GM10248 (cell line): ENCODE results near the gene EPHB1.

ENCODE experiments used
- CTCF ChIA-PET: fragments of 300-600 bp; sonication (Branson Sonifier 250); formaldehyde crosslinking; extraction: SDS; loops from one replicate; lab custom pipeline; 2021; ENCODE audit warnings: antibody characterized with exemption; lab: Yijun Ruan, JAX
- POLR2A ChIA-PET: fragments of 350-650 bp; sonication (Branson Sonifier 250); formaldehyde crosslinking; extraction: SDS; loops from one replicate; lab custom pipeline; 2020; ENCODE audit warnings: antibody characterized with exemption; lab: Yijun Ruan, JAX
- DNase-seq: peaks from one replicate; pipeline ENCODE4 v3.0.0; 2012; ENCODE audit errors: extremely low spot score
- TF ChIP-seq, protein P1 (sequence below): IDR thresholded peaks from 2 replicates; pipeline ENCODE4 v1.5.1; 2012; ENCODE audit warnings: mild to moderate bottlenecking, low read depth; ENCODE audit errors: extremely low read depth, missing control alignments, control extremely low read depth

The EPHB1 gene

DNA sequence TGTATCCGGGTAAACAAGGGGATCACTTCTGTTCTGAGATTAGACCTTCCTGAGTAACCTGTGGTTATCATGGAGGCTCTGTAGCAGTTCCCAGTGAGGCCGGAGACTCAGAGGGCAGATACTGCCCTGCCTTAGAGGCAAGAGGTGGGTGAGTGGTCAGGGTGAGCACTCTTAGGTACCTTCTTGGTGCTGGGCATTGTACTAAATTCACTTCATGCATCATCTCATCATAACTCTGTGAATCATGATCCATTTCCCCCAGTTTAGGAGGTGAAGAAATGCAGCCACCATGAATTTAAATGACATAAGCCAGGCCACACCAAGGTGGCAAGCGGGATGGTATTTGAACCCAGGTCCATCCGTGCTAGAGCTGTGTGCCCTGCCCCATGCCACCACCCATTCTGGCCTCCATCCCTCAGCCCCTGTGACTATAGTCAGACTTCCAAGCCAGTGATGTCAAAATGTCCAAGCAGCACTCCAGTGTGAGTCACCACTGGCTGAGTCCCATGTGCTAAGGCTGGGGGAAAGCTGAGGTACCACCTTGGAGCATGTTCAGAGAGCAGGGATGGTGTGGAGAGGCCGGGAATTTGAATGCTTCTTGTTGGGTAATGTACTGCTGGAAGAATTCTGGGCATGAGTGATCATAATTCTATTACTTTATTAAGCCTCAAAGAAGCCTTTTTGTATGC, 88.8 kb downstream of the EPHB1 start:
- ChIA-PET POLR2A (no interaction called here), CTCF (no interaction called here)
- TF ChIP-seq, protein P1, sequence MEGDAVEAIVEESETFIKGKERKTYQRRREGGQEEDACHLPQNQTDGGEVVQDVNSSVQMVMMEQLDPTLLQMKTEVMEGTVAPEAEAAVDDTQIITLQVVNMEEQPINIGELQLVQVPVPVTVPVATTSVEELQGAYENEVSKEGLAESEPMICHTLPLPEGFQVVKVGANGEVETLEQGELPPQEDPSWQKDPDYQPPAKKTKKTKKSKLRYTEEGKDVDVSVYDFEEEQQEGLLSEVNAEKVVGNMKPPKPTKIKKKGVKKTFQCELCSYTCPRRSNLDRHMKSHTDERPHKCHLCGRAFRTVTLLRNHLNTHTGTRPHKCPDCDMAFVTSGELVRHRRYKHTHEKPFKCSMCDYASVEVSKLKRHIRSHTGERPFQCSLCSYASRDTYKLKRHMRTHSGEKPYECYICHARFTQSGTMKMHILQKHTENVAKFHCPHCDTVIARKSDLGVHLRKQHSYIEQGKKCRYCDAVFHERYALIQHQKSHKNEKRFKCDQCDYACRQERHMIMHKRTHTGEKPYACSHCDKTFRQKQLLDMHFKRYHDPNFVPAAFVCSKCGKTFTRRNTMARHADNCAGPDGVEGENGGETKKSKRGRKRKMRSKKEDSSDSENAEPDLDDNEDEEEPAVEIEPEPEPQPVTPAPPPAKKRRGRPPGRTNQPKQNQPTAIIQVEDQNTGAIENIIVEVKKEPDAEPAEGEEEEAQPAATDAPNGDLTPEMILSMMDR, result no peak
- DNase-seq, result no peak

DNA sequence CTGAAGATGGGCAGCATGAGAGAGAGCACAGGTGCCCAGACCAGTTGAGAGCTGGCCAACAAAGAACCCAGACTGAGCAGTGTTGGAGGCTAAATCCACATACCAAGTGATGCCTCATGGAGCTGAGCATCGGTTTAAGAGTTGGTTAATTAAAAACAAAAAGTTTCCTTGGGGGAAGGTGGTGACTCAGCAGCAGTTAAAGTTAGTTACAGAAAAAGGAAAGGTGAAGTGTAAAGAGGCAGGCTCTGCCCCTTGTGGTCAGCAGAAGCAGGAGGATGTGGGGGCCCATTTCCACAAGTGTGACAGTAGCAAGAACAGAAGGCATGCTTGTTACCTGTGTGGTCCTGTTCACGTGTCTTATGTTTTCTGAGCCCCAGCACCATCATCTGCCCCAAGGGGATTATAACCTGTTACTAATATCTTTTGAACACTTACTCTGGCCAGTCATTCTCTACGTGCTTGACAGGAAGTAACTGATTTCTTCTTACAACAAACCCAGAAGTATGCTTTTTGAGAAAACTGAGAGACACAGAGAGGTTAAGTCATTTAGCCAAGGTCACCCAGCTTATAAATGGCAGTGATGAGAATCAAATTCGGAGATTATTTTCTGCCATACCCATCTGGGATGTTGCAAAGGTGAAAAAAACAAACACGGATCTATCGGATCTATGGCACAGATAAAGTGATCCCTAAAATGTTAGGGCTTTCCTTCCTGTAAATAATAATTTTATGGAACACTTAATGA, 91.0 kb downstream of the EPHB1 start:
- ChIA-PET POLR2A (no interaction called here), CTCF (interaction anchor here (0.7 to 2.3 kb wide), 5 partner anchors 8 to 48 kb away, joined by 3 to 7 read pairs (median 3); no protein-coding TSS in a partner anchor)
- peak; percentile 35 for DNase-seq

DNA sequence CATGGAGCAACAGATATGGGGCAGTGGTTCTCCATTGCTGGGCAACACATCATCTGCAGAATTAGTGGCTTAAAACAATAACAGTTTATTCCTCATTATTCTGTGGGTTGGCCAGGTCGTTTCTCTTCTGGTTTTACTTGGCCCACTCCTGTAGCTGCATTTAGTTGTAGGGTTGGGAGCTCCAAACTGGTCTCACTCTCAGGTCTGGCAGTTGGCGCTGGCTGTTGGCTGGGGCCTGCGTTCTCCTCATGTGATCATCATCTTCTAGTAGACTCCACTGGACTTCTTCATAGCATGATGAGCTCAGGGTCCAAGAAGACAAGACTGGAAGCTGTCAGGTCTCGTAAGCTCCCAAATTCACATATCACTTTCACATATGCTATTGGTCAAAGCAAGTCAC, 91.9 kb downstream of the EPHB1 start:
- ChIA-PET CTCF (interaction anchor here (0.8 to 2.3 kb wide), 4 partner anchors 9 to 47 kb away, joined by 3 to 7 read pairs (median 4); no protein-coding TSS in a partner anchor), POLR2A (no interaction called here)

More for the DNA sequence above, 91.0 kb downstream of the EPHB1 start:
- TF ChIP-seq, protein P1, result peak; percentile 7

DNA sequence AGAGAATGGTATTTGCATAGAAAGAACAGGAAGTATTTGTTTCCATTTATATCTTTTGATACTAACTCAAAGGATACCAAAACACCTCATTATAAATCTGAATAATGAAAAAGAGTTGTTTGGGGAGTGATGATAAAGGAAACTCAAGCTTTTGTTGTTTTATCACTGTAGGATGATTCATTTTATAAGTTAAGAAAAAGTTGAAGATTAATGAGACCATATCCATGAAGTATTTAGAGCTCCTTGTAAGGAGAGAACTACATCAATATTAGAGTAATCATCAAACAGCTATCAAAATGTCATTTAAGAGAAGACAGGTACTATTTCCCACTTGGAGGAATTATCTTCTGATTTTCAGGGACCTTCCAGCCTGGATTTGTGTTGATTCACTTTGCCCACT, 92.5 kb downstream of the EPHB1 start:
- TF ChIP-seq, protein P1, result no peak
- ChIA-PET CTCF (interaction anchor here (1.6 to 2.3 kb wide), 2 partner anchors 12 to 15 kb away, joined by 3 to 7 read pairs; no protein-coding TSS in a partner anchor), POLR2A (no interaction called here)
- DNase-seq, result no peak

More for the DNA sequence above, 91.9 kb downstream of the EPHB1 start:
- DNase-seq, result no peak
- TF ChIP-seq, protein P1, result no peak

DNA sequence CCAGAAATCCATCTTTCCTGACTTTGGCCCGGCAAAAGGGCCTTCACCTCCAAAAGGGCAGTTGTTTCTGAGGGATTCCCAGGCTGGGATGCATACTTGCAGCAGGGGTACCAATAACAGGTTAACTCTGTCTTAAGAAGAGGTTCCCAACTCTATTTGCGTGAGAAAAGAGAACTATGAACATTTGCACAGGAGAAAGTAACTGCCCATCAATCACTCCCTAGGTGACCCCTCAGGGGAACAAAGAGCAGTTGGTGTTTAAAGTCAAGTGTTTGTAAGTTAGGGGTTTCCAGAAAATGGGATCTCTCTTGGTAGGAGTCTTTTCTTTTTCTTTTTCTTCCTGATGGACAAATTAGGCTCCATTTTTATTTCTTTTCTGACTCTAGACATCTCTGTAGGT, 97.3 kb downstream of the EPHB1 start:
- POLR2A ChIA-PET, result no interaction called here
- CTCF ChIA-PET, result no interaction called here
- DNase-seq, result no peak
- TF ChIP-seq, protein P1, result no peak

DNA sequence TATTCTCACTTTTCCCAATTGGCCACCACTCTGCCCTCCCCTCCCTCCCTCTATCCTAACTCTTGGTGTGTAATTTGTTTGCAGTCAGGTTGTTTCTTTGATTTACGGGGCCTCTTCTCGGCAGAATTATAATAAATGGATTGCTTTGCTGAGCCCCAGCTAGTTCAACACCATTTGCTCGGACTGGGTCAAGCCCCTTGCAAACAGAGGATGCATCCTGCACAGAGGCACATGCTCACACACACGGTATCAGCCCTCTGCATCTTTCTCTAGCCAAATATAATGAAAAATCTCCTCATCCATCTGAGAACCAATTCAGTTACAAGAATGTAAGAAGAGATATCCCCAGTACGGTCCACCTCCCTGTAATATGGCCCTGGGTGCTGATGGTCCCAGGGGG, 97.7 kb downstream of the EPHB1 start:
- POLR2A ChIA-PET, result no interaction called here
- TF ChIP-seq, protein P1, result no peak
- CTCF ChIA-PET, result no interaction called here
- no peak for DNase-seq
